ENCODE results near the gene FREY1.

DNA sequence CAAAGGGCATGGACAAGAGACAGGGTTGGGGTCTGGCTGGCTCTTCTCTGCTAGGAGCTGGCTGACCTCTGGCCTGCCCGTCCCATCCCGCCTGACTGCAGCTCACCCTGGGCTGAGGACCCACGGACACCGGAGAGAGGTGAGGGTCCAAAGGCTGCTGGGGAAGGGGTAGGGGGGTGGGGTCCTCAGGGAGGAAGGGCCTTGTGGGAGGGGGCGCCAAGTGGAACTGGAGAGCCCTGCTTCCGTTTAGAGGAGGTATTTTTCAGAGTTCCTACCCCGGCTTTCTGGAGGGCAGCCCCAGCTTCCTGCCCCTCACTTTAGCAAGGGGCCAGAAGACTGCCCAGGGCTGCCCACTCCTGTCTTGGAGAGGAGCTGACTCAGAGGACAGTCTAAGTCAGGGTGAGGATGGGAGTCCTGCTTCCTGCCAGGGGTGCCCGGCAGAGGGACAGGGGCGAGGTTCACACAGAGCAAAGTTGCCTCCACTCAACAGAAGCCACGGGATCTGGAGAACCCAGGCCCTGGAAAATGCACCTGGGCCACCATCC lies 22.5 kb upstream of the FREY1 start:
- TF ChIP-seq, protein P1, sequence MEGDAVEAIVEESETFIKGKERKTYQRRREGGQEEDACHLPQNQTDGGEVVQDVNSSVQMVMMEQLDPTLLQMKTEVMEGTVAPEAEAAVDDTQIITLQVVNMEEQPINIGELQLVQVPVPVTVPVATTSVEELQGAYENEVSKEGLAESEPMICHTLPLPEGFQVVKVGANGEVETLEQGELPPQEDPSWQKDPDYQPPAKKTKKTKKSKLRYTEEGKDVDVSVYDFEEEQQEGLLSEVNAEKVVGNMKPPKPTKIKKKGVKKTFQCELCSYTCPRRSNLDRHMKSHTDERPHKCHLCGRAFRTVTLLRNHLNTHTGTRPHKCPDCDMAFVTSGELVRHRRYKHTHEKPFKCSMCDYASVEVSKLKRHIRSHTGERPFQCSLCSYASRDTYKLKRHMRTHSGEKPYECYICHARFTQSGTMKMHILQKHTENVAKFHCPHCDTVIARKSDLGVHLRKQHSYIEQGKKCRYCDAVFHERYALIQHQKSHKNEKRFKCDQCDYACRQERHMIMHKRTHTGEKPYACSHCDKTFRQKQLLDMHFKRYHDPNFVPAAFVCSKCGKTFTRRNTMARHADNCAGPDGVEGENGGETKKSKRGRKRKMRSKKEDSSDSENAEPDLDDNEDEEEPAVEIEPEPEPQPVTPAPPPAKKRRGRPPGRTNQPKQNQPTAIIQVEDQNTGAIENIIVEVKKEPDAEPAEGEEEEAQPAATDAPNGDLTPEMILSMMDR (IDR thresholded peaks at IDR 0.05) = no peak
- TF ChIP-seq EZH2 (IDR thresholded peaks at IDR 0.05; ENCODE audit: borderline replicate concordance, insufficient read depth, low read depth, low read length, poor library complexity, severe bottlenecking) = no peak

All from B cell (primary cell).